NCI-H2227 (cell line): ENCODE measurements around the gene TNRC18.
"Not testable (repeated sequence)": the region's sequence is repeated elsewhere in the genome, so short reads cannot be mapped to it uniquely, and the experiment has no call there.

Source experiments
- DNase-seq: peaks from one replicate; lab custom pipeline; 2025; ENCODE audit not compliant: unreplicated experiment; lab: John Stamatoyannopoulos, UW

The TNRC18 gene

DNA sequence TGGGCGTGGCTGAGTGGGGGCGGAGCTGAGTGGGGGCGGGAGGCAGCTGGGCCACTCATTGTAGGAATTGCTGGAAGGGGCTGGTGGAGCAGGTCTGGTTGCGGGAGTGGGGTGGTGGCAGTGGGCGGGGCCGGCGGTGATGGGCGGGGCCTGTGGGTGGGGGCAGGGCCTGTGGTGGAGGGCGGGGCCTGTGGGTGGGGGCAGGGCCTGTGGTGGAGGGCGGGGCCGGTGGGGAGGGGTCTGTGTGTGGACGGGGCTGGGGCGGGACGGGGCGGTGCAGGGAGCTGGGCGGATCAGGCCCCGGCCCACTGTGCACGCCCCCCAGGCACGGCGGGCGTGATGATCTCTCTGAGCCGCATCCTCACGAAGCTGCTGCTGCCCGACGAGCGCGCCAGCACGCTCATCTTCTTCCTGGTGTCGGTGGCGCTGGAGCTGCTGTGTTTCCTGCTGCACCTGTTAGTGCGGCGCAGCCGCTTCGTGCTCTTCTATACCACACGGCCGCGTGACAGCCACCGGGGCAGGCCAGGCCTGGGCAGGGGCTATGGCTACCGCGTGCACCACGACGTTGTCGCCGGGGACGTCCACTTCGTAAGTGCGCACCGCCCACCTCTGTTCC, 126.9 kb downstream of the TNRC18 start:
- no peak for DNase-seq

DNA sequence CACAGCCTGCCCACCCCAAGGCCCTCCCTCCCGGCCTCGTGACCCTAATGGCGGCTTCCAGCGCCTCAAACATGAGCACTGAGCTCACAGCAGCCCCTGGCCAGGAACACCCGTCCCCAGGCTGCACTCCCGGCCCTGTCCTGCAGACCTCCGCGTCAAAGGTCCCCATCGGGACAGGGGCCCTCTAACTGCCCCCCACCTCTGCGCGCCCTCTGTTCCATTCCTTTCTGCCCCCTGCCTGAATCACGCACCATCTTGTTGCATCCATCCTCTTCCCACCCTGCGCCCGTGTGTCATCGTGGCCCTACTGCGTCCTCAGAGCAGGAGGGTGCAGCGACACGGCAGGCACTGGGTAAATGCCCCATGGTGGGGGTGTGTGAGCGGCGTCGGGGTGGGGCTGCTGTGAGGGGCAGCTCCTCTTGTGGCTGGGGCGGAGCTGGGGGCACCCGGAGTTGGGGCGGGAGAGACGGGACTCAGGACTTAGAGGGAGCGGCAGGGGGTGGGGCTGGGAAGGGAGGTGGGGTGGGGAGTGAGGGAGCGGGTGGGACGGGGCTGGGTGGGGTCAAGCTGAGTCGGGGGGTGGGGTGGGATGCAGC, 127.5 kb downstream of the TNRC18 start:
- no peak for DNase-seq

DNA sequence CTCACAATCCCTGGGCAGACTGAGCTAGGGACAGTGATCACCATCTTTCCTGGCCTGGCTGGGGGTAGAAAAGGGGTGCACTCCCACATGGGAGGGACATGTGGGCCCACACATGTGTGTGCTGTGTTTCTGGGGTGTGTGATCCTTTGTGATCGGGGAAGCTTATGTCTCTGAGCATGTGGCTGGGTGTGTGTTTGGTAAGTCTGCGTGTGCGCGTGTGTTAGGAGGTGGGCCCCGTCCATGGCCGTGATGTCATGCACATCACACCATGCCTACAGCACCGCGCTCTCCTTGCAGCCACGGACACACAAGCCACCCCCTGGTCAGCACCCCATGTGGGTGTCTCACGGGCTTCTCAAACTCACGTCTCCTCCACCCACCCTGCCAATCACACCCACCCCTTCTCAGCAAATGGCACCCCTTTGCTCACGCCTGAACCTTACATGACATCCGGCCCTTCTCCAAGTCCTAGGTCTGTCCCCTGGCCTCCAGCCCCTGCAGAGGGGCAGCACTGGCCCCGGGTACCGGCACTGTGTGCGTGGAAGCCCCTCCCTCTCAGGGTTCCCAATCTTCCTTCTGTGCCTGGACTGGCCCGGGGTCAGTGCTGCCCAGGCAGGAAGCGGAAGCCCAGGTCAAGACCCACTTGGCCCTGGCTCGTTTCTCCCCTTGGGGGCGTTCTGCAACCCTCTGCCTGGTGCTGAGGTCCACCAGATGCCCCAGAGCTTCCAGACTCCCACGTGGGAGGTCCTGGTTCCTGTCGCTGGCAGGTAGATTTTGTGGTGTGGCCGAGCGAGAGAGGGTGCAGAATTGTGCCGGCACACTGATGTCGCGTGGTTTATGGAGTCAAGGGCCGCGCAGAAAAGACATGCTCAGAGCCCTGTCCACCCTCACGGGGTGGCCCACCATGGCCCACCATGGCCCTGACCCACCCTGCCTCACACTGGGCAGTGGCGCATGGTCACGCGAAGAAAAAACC, 128.3 kb downstream of the TNRC18 start:
- no peak for DNase-seq

DNA sequence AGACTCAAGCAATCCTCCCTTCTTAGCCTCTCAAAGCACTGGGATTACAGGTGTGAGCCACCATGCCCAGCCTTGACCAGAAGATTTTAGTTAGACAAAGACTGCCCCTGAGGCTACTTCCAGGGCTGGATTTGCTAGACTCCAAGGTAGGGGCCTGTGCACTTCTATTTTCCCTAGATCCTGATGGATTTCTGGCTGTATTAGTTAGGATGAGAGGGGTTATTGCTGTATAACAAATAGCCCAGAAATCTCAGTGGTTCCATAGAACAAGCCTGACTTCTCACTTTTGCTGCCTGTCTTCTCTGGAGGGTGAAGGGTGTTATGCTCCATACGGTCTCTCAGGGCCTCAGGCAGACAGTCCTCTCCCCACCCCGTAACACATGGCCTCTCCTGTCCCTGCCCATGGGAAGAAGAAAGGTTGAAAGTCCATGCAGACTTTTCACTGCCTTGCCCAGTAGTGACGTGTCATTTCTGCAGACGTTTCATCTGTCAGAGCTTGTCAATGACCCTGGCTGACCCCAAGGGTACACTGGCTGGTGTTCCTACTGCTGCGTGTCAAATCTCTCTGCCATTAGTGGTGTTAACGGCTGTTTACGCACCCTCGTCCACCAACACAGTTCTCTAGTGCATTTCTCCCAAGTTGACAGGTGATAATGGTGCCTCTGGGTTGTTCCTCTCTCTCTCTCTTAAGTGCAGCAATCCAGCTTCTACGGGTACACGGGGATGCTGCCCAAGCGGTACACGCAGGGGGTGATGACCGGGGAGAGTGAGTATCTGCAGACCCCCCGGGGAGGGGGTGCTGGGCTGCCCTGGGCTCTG, 129.3 kb downstream of the TNRC18 start:
- no peak for DNase-seq

- not testable (repeated sequence) for DNase-seq
Measured at GRCh38 chr7:5291711-5292335, 131.8 kb downstream of the TNRC18 start.

GRCh38 chr7:5291301-5291700, 132.3 kb downstream of the TNRC18 start:
- no peak for DNase-seq

DNA sequence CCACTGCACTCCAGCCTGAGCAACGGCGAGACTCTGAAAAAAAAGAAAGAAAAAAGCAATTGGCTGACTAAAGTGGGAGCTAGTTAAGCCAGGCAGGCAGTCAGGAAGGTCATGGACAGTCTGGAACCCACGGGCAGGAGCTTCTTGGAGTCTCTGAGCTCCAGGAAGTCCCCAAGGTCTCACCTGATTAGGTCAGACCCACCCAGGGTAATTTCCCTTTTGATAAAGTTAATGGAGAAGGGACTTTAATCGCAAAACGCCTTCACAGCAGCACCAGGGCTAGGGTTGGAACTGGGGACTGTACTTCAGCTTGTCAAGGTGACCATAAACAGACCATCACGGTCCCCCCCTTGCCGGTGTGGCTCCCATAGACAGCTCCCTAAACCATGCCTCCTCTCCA, 134.3 kb downstream of the TNRC18 start:
- DNase-seq: no peak

- not testable (repeated sequence) for DNase-seq
Measured at GRCh38 chr7:5288560-5288959, 135.1 kb downstream of the TNRC18 start.

GRCh38 chr7:5287802-5288201, 135.8 kb downstream of the TNRC18 start:
- no peak for DNase-seq

GRCh38 chr7:5287373-5287772, 136.3 kb downstream of the TNRC18 start:
- not testable (repeated sequence) for DNase-seq

DNA sequence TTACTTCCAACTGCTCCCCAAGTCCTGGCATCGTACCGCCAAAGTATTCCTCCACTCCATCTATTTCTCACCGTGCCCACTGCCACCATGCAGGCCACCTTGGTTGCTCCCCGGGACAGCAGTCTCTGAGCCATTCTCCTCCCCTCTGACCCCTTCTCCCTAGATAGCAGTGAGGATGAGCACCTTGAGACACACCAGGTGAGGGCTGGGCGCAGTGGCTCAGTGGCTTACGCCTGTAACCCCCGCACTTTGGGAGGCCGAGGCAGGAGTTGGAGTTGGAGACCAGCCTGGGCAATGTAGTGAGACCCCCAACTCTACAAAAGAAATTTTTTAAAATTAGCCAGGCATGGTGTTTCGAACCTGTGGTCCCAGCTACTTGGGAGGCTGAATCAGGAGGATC, 136.7 kb downstream of the TNRC18 start:
- DNase-seq: no peak

GRCh38 chr7:5284304-5285281, 139.0 kb downstream of the TNRC18 start:
- DNase-seq: peak; percentile 69

GRCh38 chr7:5283421-5284303, 140.0 kb downstream of the TNRC18 start:
- DNase-seq: peak; percentile 9

- DNase-seq: peak; percentile 39
Measured at GRCh38 chr7:5282543-5283316, 140.9 kb downstream of the TNRC18 start, which contains the start of gene SLC29A4. Gene SLC29A4, plus strand, starts transcription at chr7:5282943. Its CDS starts 4,874 bp downstream, at chr7:5287817.

GRCh38 chr7:5281598-5282500, 141.8 kb downstream of the TNRC18 start:
- not testable (repeated sequence) for DNase-seq

- DNase-seq: no peak
Measured at GRCh38 chr7:5279734-5280133, 143.9 kb downstream of the TNRC18 start.
